GM12873 (cell line): Measurements from ENCODE around the gene TRAPPC11.

Source experiments
- CTCF ChIP-seq: IDR thresholded peaks from 2 replicates; pipeline ENCODE4 v1.5.1; 2012; ENCODE audit warnings: low read depth, mild to moderate bottlenecking, moderate library complexity, low read length, control low read depth; ENCODE audit not compliant: insufficient read depth; ENCODE audit errors: missing control alignments

Gene TRAPPC11

GRCh38 chr4:183632689-183633088 lies 26.4 kb upstream of the TRAPPC11 start:
- no peak for TF ChIP-seq CTCF

- no peak for TF ChIP-seq CTCF
Measured at GRCh38 chr4:183633476-183634400, 25.4 kb upstream of the TRAPPC11 start.

- no peak for TF ChIP-seq CTCF
Measured at GRCh38 chr4:183635321-183635720, 23.8 kb upstream of the TRAPPC11 start.

- TF ChIP-seq CTCF: no peak
Measured at GRCh38 chr4:183635741-183636140, 23.4 kb upstream of the TRAPPC11 start.

GRCh38 chr4:183636503-183636902 lies 22.6 kb upstream of the TRAPPC11 start:
- TF ChIP-seq CTCF: no peak

- no peak for TF ChIP-seq CTCF
Measured at GRCh38 chr4:183636923-183637322, 22.2 kb upstream of the TRAPPC11 start.

- TF ChIP-seq CTCF: no peak
Measured at GRCh38 chr4:183637461-183637860, 21.6 kb upstream of the TRAPPC11 start.
